Nephron (organoid): ENCODE results near the gene CTIF.

ENCODE experiments used
- H3K27ac Mint-ChIP-seq, 3 experiments: 2 replicates each; pipeline ENCODE4 v1.8.0; 2020; ENCODE audit warnings: mixed read lengths in 3 of 3, mild to moderate bottlenecking in 2 of 3, moderate library complexity in 1 of 3
- H3K27me3 Mint-ChIP-seq: 2 replicates; pipeline ENCODE4 v1.8.0; 2021; ENCODE audit warnings: low read depth, mild to moderate bottlenecking, moderate library complexity, mixed read lengths
- H3K36me3 Mint-ChIP-seq: 2 replicates; pipeline ENCODE4 v1.8.0; 2020; ENCODE audit warnings: low read depth, mixed read lengths
- H3K4me1 Mint-ChIP-seq: 2 replicates; pipeline ENCODE4 v1.8.0; 2020; ENCODE audit warnings: mixed read lengths
- H3K4me3 Mint-ChIP-seq, 3 experiments: 2 replicates each; pipeline ENCODE4 v1.8.0; 2020; ENCODE audit warnings: mild to moderate bottlenecking in 3 of 3, mixed read lengths in 3 of 3, moderate library complexity in 2 of 3
- H3K9me3 Mint-ChIP-seq: 2 replicates; pipeline ENCODE4 v1.8.0; 2020; ENCODE audit warnings: mixed read lengths
- TF ChIP-seq, protein P1 (sequence below), 3 experiments: fragments of 200-600 bp; sonication (generic); IDR thresholded peaks; one replicate each; pipeline ENCODE4 v1.5.0; 2021; ENCODE audit warnings: antibody characterized with exemption in 3 of 3; ENCODE audit not compliant: unreplicated experiment in 3 of 3

CTIF gene

DNA sequence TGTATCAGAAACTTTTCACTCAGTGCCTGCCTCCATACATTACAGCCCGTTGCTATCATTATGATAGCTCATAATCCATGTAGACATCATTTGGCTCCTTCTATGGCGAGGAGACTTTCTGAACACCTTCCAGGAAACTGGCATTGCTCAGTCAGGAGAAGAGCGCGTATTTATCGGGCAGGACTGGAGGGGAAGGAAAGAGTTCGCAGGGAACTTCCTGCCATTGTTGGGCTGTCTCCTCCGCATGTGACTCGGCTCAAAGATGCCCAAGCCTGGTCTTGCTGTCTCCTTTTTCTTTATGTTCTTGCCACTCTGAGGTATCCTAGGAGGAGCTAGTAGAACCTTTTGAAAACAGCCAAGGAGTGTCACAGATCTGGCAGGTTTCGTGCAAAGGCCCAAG, 156.8 kb downstream of the CTIF start:
- H3K27me3 Mint-ChIP-seq: no peaks in the 10 kb centered on the region
- H3K36me3 Mint-ChIP-seq: peaks cover 4% of the 10 kb centered on the region
- no peaks in the 10 kb centered on the region for H3K4me1 Mint-ChIP-seq
- no peak overlapping the region for H3K27ac Mint-ChIP-seq
- TF ChIP-seq, protein P1, sequence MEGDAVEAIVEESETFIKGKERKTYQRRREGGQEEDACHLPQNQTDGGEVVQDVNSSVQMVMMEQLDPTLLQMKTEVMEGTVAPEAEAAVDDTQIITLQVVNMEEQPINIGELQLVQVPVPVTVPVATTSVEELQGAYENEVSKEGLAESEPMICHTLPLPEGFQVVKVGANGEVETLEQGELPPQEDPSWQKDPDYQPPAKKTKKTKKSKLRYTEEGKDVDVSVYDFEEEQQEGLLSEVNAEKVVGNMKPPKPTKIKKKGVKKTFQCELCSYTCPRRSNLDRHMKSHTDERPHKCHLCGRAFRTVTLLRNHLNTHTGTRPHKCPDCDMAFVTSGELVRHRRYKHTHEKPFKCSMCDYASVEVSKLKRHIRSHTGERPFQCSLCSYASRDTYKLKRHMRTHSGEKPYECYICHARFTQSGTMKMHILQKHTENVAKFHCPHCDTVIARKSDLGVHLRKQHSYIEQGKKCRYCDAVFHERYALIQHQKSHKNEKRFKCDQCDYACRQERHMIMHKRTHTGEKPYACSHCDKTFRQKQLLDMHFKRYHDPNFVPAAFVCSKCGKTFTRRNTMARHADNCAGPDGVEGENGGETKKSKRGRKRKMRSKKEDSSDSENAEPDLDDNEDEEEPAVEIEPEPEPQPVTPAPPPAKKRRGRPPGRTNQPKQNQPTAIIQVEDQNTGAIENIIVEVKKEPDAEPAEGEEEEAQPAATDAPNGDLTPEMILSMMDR (IDR thresholded peaks at IDR 0.05; ENCODE audit: unreplicated experiment in 3 of 3): no peak
- no peaks in the 10 kb centered on the region for H3K9me3 Mint-ChIP-seq
- no peak overlapping the region for H3K4me3 Mint-ChIP-seq

DNA sequence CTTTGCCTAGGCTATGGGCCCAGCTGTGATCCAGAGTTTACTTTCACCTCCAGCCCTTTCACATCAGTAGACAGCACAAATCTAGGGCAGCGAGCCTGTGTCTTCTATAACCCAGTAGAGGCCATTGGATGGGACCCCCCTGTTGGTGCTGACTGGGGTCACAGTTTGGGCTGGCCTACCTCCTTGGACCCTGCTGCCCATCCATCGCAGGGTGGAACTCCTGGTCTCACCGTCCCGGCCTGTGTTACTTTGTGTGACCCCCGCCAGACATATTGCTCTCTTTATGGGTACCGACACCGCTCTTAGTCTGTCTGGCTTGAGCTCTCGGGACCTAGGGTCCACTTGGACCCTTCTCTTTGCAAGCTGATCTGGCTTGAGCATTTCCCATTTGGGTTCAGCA, 157.4 kb downstream of the CTIF start:
- H3K36me3 Mint-ChIP-seq: peaks cover 4% of the 10 kb centered on the region
- H3K27ac Mint-ChIP-seq: no peak overlapping the region
- no peaks in the 10 kb centered on the region for H3K9me3 Mint-ChIP-seq
- TF ChIP-seq, protein P1 (IDR thresholded peaks at IDR 0.05; ENCODE audit: unreplicated experiment in 3 of 3): no peak
- H3K4me3 Mint-ChIP-seq: no peak overlapping the region
- H3K27me3 Mint-ChIP-seq: no peaks in the 10 kb centered on the region
- H3K4me1 Mint-ChIP-seq: no peaks in the 10 kb centered on the region

DNA sequence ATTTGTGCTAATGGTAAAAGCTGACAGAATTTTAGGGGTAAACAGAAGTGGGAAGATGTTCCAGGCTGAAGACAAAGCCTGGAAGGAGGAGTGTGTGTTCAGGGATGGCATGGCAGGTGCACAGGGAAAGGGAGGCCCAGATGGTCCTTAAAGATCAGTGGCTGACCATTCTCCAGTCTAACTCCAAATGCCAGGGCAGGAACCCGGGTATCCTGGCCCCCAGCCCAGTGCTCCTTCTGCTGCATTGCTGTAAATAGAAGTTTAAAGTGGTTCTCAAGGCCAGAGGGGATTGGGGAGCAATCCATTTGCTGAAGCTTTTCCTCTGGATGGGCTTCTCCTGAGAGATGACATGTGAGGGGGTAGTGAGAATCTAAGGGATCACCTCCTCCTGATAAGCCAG, 158.6 kb downstream of the CTIF start:
- TF ChIP-seq, protein P1 (IDR thresholded peaks at IDR 0.05; ENCODE audit: unreplicated experiment in 3 of 3): no peak
- no peak overlapping the region for H3K27ac Mint-ChIP-seq
- H3K36me3 Mint-ChIP-seq: peaks cover under 1% of the 10 kb centered on the region
- no peaks in the 10 kb centered on the region for H3K4me1 Mint-ChIP-seq
- no peaks in the 10 kb centered on the region for H3K9me3 Mint-ChIP-seq
- no peaks in the 10 kb centered on the region for H3K27me3 Mint-ChIP-seq
- no peak overlapping the region for H3K4me3 Mint-ChIP-seq

DNA sequence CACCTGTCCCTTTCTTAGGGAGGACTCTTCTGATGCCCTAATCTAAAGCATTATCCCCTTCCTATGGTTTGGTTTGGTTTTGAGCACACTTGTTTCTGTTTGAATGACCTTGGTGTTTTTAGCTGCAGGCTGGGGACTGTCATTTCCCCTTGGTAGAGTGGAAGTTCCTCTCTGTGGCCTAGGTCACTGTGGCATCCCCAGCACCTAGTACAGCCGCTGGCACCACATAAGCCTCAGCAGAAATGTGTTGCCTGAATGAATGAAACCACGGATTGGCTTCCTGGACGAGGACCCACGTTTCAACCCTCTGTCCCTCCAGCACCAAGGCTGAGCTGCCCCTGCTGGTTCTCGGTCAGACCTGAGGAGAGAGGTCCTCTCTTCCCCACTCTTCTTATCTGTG, 159.9 kb downstream of the CTIF start:
- Mint-ChIP-seq H3K36me3 (no peaks in the 10 kb centered on the region), H3K27me3 (no peaks in the 10 kb centered on the region), H3K9me3 (no peaks in the 10 kb centered on the region), H3K27ac (no peak overlapping the region), H3K4me3 (no peak overlapping the region), H3K4me1 (no peaks in the 10 kb centered on the region)
- TF ChIP-seq, protein P1 (IDR thresholded peaks at IDR 0.05; ENCODE audit: unreplicated experiment in 3 of 3): no peak

DNA sequence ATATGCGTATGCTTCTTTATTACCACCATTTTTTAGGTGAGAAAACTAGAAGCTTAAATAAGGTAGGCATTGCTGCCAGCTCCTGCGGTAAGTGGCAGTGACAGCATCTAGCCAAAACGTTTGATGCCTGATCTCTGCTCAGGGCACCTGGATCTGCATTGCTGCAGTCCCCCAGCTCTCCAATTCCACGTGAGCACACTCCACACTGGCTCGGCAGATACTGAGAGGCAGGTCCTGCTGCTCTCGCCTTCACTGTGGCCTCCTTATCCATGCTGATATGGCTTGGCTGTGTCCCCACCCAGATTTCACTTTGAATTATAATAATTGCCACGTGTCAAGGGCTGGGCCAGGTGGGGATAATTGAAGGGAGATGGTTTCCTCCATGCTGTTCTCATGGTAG, 160.9 kb downstream of the CTIF start:
- no peak overlapping the region for H3K4me3 Mint-ChIP-seq
- H3K36me3 Mint-ChIP-seq: no peaks in the 10 kb centered on the region
- no peaks in the 10 kb centered on the region for H3K4me1 Mint-ChIP-seq
- no peaks in the 10 kb centered on the region for H3K27me3 Mint-ChIP-seq
- TF ChIP-seq, protein P1 (IDR thresholded peaks at IDR 0.05; ENCODE audit: unreplicated experiment in 3 of 3): no peak
- H3K27ac Mint-ChIP-seq: peak overlapping the region in 1 of 3 experiments; percentile 9
- no peaks in the 10 kb centered on the region for H3K9me3 Mint-ChIP-seq

DNA sequence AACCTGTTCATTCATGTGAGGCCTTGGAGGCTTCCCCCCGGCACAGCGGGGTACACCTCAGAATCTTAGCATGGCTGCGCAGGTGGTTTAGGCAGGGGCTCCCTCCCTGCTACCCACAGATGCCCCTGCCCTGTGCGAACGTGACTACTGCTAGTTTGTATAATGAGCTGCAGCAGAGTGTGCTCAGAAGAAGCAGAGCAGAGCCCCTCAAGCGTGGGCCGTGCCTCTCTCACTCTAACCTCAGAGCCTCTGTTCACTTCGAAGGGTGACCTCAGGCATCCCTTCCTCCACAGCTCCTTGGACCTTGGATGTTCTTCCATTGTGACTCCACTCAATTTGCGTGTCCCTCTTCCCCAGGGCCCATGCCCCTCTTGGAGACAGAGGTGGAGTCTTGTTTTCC, 161.6 kb downstream of the CTIF start:
- Mint-ChIP-seq H3K36me3 (no peaks in the 10 kb centered on the region), H3K9me3 (no peaks in the 10 kb centered on the region)

More for the DNA sequence above, 161.6 kb downstream of the CTIF start:
- H3K4me3 Mint-ChIP-seq: no peak overlapping the region
- H3K4me1 Mint-ChIP-seq: no peaks in the 10 kb centered on the region
- H3K27me3 Mint-ChIP-seq: no peaks in the 10 kb centered on the region
- TF ChIP-seq, protein P1 (IDR thresholded peaks at IDR 0.05; ENCODE audit: unreplicated experiment in 3 of 3): no peak
- H3K27ac Mint-ChIP-seq: peak overlapping the region in 1 of 3 experiments; percentile 9
